Measurements from ENCODE around the gene ADA. TPM values are rescaled to one million over a fixed set of nuclear protein-coding genes. Genes with fewer than 3 reads are reported as not detected.
A peak's percentile ranks its signal among the peaks of the same experiment; 100 is the strongest.
"Not testable (repeated sequence)": the region's sequence is repeated elsewhere in the genome, so short reads cannot be mapped to it uniquely, and the experiment has no call there.

The ADA gene
- total RNA-seq, 2 donors from 2014 or later = 6.3 to 16.7 TPM

GRCh38 chr20:44590980-44591778, 60.3 kb downstream of the ADA start:
- Histone ChIP-seq H3K36me3 (peaks cover 41% of the 10 kb centered on the region), H3K4me1 (peaks cover 0 to 61% of the 10 kb centered on the region in 2 donors), H3K4me3 (no peak overlapping the region), H3K27me3 (no peaks in the 10 kb centered on the region), H3K9me3 (no peaks in the 10 kb centered on the region), H3K27ac (peak overlapping the region; percentile 14 to 27)
- DNase-seq (ENCODE audit: low spot score) = no peak
- no peak for TF ChIP-seq CTCF (IDR thresholded peaks at IDR 0.05)

GRCh38 chr20:44589537-44589936, 62.0 kb downstream of the ADA start:
- Histone ChIP-seq H3K27ac (no peak overlapping the region), H3K9me3 (no peaks in the 10 kb centered on the region)
- TF ChIP-seq CTCF (IDR thresholded peaks at IDR 0.05) = no peak

GRCh38 chr20:44588321-44588720, 63.2 kb downstream of the ADA start:
- H3K9me3 ChIP-seq, H3K27me3 ChIP-seq, H3K4me3 ChIP-seq: not testable (repeated sequence)
- peaks cover 31% of the 10 kb centered on the region for H3K36me3 ChIP-seq
- peak overlapping the region; percentile 92 to 97 for H3K27ac ChIP-seq
- peaks cover 0 to 59% of the 10 kb centered on the region in 2 donors for H3K4me1 ChIP-seq
- peak; percentile 23 for DNase-seq (ENCODE audit: low spot score)

More at GRCh38 chr20:44589537-44589936, 62.0 kb downstream of the ADA start:
- Histone ChIP-seq H3K4me1 (peaks cover 0 to 63% of the 10 kb centered on the region in 2 donors), H3K36me3 (peaks cover 35% of the 10 kb centered on the region), H3K27me3 (no peaks in the 10 kb centered on the region), H3K4me3 (no peak overlapping the region)
- DNase-seq (ENCODE audit: low spot score) = no peak

GRCh38 chr20:44587035-44587980, 64.2 kb downstream of the ADA start:
- Histone ChIP-seq H3K27me3 (no peaks in the 10 kb centered on the region), H3K27ac (peak overlapping the region; percentile 92 to 97), H3K36me3 (peaks cover 28% of the 10 kb centered on the region), H3K4me3 (no peak overlapping the region), H3K9me3 (no peaks in the 10 kb centered on the region), H3K4me1 (peaks cover 0 to 60% of the 10 kb centered on the region in 2 donors)
- DNase-seq (ENCODE audit: low spot score) = no peak
- TF ChIP-seq CTCF (IDR thresholded peaks at IDR 0.05) = no peak

GRCh38 chr20:44586289-44586911, 65.1 kb downstream of the ADA start:
- H3K27me3 ChIP-seq = no peaks in the 10 kb centered on the region
- peaks cover 0 to 63% of the 10 kb centered on the region in 2 donors for H3K4me1 ChIP-seq
- no peaks in the 10 kb centered on the region for H3K9me3 ChIP-seq
- DNase-seq (ENCODE audit: low spot score) = no peak
- no peak for TF ChIP-seq CTCF (IDR thresholded peaks at IDR 0.05)
- peaks cover 18% of the 10 kb centered on the region for H3K36me3 ChIP-seq
- peak overlapping the region; percentile 92 to 97 for H3K27ac ChIP-seq
- H3K4me3 ChIP-seq = no peak overlapping the region
